Esophagus muscularis mucosa (tissue), 4 donors: ENCODE measurements around the gene TENM4. TPM values are rescaled to one million over a fixed set of nuclear protein-coding genes. Genes with fewer than 3 reads are reported as not detected.

Experiments
- DNase-seq: peaks from one replicate; pipeline ENCODE4 v3.0.0-alpha.2; 2017; ENCODE audit errors: extremely low spot score
- H3K27ac ChIP-seq, 4 donors: fragments of 200-600 bp; sonication (generic); replicated peaks in 1 of 4; 1 replicate in 3 of 4; 2 replicates in 1 of 4; pipeline ENCODE4 v1.5.1; 2016 to 2019; ENCODE audit warnings: mild to moderate bottlenecking in 1 of 4
- H3K27me3 ChIP-seq, 4 donors: fragments of 200-600 bp; sonication (generic); one replicate each; pipeline versions ENCODE4 v1.5.1 to v1.6.0; 2016 to 2019
- H3K36me3 ChIP-seq, 4 donors: fragments of 200-600 bp; sonication (generic); one replicate each; pipeline ENCODE4 v1.5.1; 2016 to 2019
- H3K4me1 ChIP-seq, 4 donors: fragments of 200-600 bp; sonication (generic); one replicate each; pipeline ENCODE4 v1.5.1; 2016 to 2019
- H3K4me3 ChIP-seq, 4 donors: fragments of 200-600 bp; sonication (generic); 1 replicate in 2 of 4; 2 replicates in 2 of 4; pipeline ENCODE4 v1.5.1; 2016 to 2019; ENCODE audit warnings: mild to moderate bottlenecking in 4 of 4, moderate library complexity in 1 of 4
- H3K9me3 ChIP-seq, 4 donors: fragments of 200-600 bp; sonication (generic); 1 replicate in 3 of 4; 2 replicates in 1 of 4; pipeline ENCODE4 v1.5.1; 2016 to 2019
- CTCF ChIP-seq, 3 experiments: fragments of 200-600 bp in 2 of 3; fragments of 450-650 bp in 1 of 3; sonication (generic) in 2 of 3; IDR thresholded peaks; one replicate each; pipeline ENCODE4 v1.5.1; 2017 to 2019; ENCODE audit warnings: antibody characterized with exemption in 3 of 3, mild to moderate bottlenecking in 2 of 3, moderate library complexity in 1 of 3
- EP300 ChIP-seq: sonication (generic); formaldehyde crosslinking; IDR thresholded peaks from one replicate; pipeline ENCODE4 v1.6.1; 2017; ENCODE audit warnings: antibody characterized with exemption
- POLR2A ChIP-seq: fragments of 450-650 bp; IDR thresholded peaks from one replicate; pipeline ENCODE4 v1.6.1; 2017; ENCODE audit warnings: antibody characterized with exemption, moderate library complexity, mild to moderate bottlenecking, low read depth
- POLR2AphosphoS5 ChIP-seq, 2 donors: sonication (generic); formaldehyde crosslinking; IDR thresholded peaks; one replicate each; pipeline ENCODE4 v1.6.1; 2017; ENCODE audit warnings: antibody characterized with exemption in 2 of 2
- WGBS: methylation state at CpG from one replicate; pipeline ENCODE4 v1.1.5; 2018; 5-methylcytosine and 5-hydroxymethylcytosine counted together
- intact Hi-C: fragments of 100-400 bp; cut with DNase I; formaldehyde crosslinking; loops from one replicate; pipeline ENCODE4 v1.15.1; 2023
- total RNA-seq, 4 donors: library from RNA; depleted of rRNA; stranded (reverse); fragments of >200 nt; gene quantifications; one replicate each; pipeline versions ENCODE4 v1.1.0 to v1.2.1, GENCODE V29; 2016

Gene TENM4
- total RNA-seq, 4 donors from 2014 or later = 4.1 to 9.6 (median 8.0) TPM

- Histone ChIP-seq H3K27ac (peak overlapping the region in 1 of 4 donors; percentile 62), H3K4me1 (peaks cover 8 to 83% (median 64%) of the 10 kb centered on the region in 4 donors), H3K9me3 (no peaks in the 10 kb centered on the region), H3K4me3 (no peak overlapping the region), H3K36me3 (no peaks in the 10 kb centered on the region), H3K27me3 (peaks cover 0 to 28% (median 2%) of the 10 kb centered on the region in 4 donors)
- 61% methylated on average over 2 of the region's 2 CpGs for WGBS
- intact Hi-C loops = no loop called here
- TF ChIP-seq POLR2A = no peak
- no peak for TF ChIP-seq CTCF (IDR thresholded peaks at IDR 0.05)
- no peak for TF ChIP-seq POLR2AphosphoS5 (IDR thresholded peaks at IDR 0.05)
- no peak for TF ChIP-seq EP300
- no peak for DNase-seq
Observed at GRCh38 chr11:79432138-79432537, 8.7 kb downstream of the TENM4 start.

- intact Hi-C loops = no loop called here
- H3K27me3 ChIP-seq = peaks cover 0 to 22% (median 0%) of the 10 kb centered on the region in 4 donors
- WGBS = 67% methylated on average over 1 of the region's 1 CpG
- H3K4me3 ChIP-seq = no peak overlapping the region
- no peak for TF ChIP-seq POLR2A
- TF ChIP-seq POLR2AphosphoS5 (IDR thresholded peaks at IDR 0.05) = peak in 1 of 2 donors; percentile 14
- no peak for TF ChIP-seq CTCF (IDR thresholded peaks at IDR 0.05)
- TF ChIP-seq EP300 = no peak
- no peaks in the 10 kb centered on the region for H3K36me3 ChIP-seq
- DNase-seq = peak; percentile 31
- H3K4me1 ChIP-seq = peaks cover 2 to 77% (median 58%) of the 10 kb centered on the region in 4 donors
- peak overlapping the region; percentile 38 to 62 (median 50) for H3K27ac ChIP-seq
- no peaks in the 10 kb centered on the region for H3K9me3 ChIP-seq
Observed at GRCh38 chr11:79431535-79431934, 9.3 kb downstream of the TENM4 start.

GRCh38 chr11:79430280-79430679 is 10.6 kb downstream of the TENM4 start:
- no peak for TF ChIP-seq CTCF (IDR thresholded peaks at IDR 0.05)
- TF ChIP-seq EP300 = no peak
- no peak for TF ChIP-seq POLR2AphosphoS5 (IDR thresholded peaks at IDR 0.05)
- no peak for TF ChIP-seq POLR2A
- peaks cover 0 to 11% (median 0%) of the 10 kb centered on the region in 4 donors for H3K27me3 ChIP-seq
- H3K36me3 ChIP-seq = no peaks in the 10 kb centered on the region
- peak overlapping the region in 3 of 4 donors; percentile 46 to 62 (median 52) for H3K27ac ChIP-seq
- peaks cover 0 to 71% (median 52%) of the 10 kb centered on the region in 4 donors for H3K4me1 ChIP-seq
- H3K9me3 ChIP-seq = no peaks in the 10 kb centered on the region
- intact Hi-C loops = no loop called here
- no peak overlapping the region for H3K4me3 ChIP-seq
- peak; percentile 79 for DNase-seq

- intact Hi-C loops = no loop called here
- Histone ChIP-seq H3K27me3 (no peaks in the 10 kb centered on the region), H3K9me3 (no peaks in the 10 kb centered on the region), H3K36me3 (no peaks in the 10 kb centered on the region), H3K4me1 (peaks cover 0 to 55% (median 35%) of the 10 kb centered on the region in 4 donors), H3K27ac (no peak overlapping the region), H3K4me3 (no peak overlapping the region)
- WGBS = 43% methylated on average over 1 of the region's 1 CpG
- TF ChIP-seq POLR2A = no peak
- no peak for TF ChIP-seq POLR2AphosphoS5 (IDR thresholded peaks at IDR 0.05)
- no peak for TF ChIP-seq EP300
- TF ChIP-seq CTCF (IDR thresholded peaks at IDR 0.05) = no peak
- DNase-seq = peak; percentile 89
Observed at GRCh38 chr11:79428406-79428805, 12.4 kb downstream of the TENM4 start.
